Mucosa of rectum (tissue), 2 donors: Measurements from ENCODE around the gene MEI1.

ENCODE experiments used
- H3K27ac ChIP-seq, 2 donors: one replicate each; pipeline ENCODE4 v1.7.0; 2013; ENCODE audit warnings: inconsistent platforms in 2 of 2, low read depth in 2 of 2, low read length in 2 of 2
- H3K27me3 ChIP-seq, 2 donors: one replicate each; pipeline ENCODE4 v1.7.0; 2013; ENCODE audit warnings: low read length in 2 of 2; ENCODE audit not compliant: control insufficient read depth in 2 of 2, insufficient read depth in 2 of 2
- H3K36me3 ChIP-seq, 2 donors: one replicate each; pipeline ENCODE4 v1.7.0; 2013; ENCODE audit warnings: low read length in 2 of 2; ENCODE audit not compliant: control insufficient read depth in 2 of 2, insufficient read depth in 2 of 2
- H3K4me1 ChIP-seq, 2 donors: one replicate each; pipeline ENCODE4 v1.7.0; 2013; ENCODE audit warnings: low read length in 2 of 2, mild to moderate bottlenecking in 1 of 2; ENCODE audit not compliant: control insufficient read depth in 2 of 2, insufficient read depth in 2 of 2
- H3K4me3 ChIP-seq, 2 donors: one replicate each; pipeline ENCODE4 v1.7.0; 2013; ENCODE audit warnings: low read length in 2 of 2
- H3K9ac ChIP-seq, 2 donors: one replicate each; pipeline ENCODE4 v1.7.0; 2013; ENCODE audit warnings: low read length in 2 of 2, low read depth in 1 of 2, mild to moderate bottlenecking in 1 of 2
- H3K9me3 ChIP-seq, 2 donors: one replicate each; pipeline ENCODE4 v1.7.0; 2013; ENCODE audit warnings: low read length in 2 of 2; ENCODE audit not compliant: control insufficient read depth in 2 of 2
- donor health status: healthy.
- donor health status: Normal muscosa, but diverticular disease.

MEI1 gene

DNA sequence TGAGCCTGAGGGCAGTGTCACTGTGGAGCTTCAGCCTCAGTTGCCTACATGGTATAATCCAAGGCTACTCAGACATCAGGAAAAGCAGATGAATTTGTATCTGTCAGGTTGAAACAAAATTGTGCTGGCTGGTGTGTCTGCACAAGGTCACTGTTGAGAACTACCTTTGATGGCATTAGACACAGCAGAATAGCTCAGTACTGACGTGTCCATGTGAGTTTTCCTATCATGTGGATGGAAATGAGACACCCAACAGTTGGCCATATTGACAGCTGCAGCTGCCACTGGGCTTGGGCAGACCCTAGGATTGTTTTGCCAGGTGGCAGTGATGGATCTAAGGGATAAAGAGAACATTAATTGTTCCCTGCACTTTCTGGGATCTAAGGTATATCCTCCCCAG lies 116.9 kb downstream of the MEI1 start:
- Histone ChIP-seq H3K4me1 (no peaks in the 10 kb centered on the region), H3K27me3 (no peaks in the 10 kb centered on the region), H3K36me3 (peaks cover 6 to 38% of the 10 kb centered on the region in 2 donors), H3K27ac (no peak overlapping the region), H3K9me3 (no peaks in the 10 kb centered on the region), H3K4me3 (no peak overlapping the region), H3K9ac (no peak overlapping the region)

GRCh38 chr22:41816871-41817270 lies 117.6 kb downstream of the MEI1 start:
- Histone ChIP-seq H3K9ac (no peak overlapping the region), H3K27ac (no peak overlapping the region), H3K36me3 (peaks cover 6 to 36% of the 10 kb centered on the region in 2 donors), H3K27me3 (no peaks in the 10 kb centered on the region), H3K4me1 (no peaks in the 10 kb centered on the region), H3K9me3 (no peaks in the 10 kb centered on the region), H3K4me3 (no peak overlapping the region)

DNA sequence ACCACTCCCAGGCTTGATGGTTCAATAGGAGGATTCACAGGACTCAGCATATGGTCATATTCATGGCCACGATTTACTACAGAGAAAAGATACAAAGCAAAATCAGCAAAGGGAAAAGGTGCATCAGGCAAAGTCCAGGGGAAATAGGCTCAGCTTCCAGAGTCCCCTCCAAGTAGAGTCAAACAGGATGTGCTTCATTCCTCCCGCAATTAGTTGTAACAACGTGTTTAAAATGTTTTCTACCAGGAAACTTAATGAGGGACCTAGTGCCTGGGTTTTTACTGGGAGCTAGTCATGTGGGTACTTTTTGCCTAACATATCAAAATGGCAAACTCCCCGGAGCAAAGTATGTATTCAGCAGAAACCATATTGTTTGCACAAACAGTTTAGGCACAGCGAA lies 118.7 kb downstream of the MEI1 start:
- peaks cover 0 to 3% of the 10 kb centered on the region in 2 donors for H3K4me1 ChIP-seq
- no peak overlapping the region for H3K27ac ChIP-seq
- H3K9me3 ChIP-seq, result no peaks in the 10 kb centered on the region
- peaks cover 8 to 30% of the 10 kb centered on the region in 2 donors for H3K36me3 ChIP-seq
- no peaks in the 10 kb centered on the region for H3K27me3 ChIP-seq
- H3K9ac ChIP-seq, result no peak overlapping the region
- no peak overlapping the region for H3K4me3 ChIP-seq

DNA sequence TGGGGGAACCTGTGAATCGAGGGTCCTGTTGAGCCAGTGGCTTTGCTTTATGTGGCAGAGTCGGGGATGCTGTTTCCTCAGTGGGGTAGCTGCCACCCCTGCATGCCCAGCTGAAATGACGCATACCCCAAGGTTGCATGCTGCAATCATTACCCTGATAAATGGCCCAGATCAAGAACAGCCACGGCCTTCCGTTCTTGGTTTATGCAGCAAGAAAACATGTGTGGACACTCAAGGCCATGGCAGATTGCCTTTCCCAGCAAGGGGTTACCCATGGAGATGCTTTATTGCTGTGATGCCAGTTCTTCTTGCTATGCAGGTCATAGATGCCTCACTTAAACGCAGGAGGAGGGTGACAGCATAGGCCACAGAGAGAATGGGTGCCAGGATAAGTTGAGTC lies 119.3 kb downstream of the MEI1 start:
- H3K9ac ChIP-seq, result no peak overlapping the region
- H3K36me3 ChIP-seq, result peaks cover 8 to 25% of the 10 kb centered on the region in 2 donors
- peaks cover 0 to 5% of the 10 kb centered on the region in 2 donors for H3K4me1 ChIP-seq
- no peaks in the 10 kb centered on the region for H3K27me3 ChIP-seq
- H3K9me3 ChIP-seq, result no peaks in the 10 kb centered on the region
- no peak overlapping the region for H3K27ac ChIP-seq
- H3K4me3 ChIP-seq, result no peak overlapping the region

- no peaks in the 10 kb centered on the region for H3K27me3 ChIP-seq
- no peaks in the 10 kb centered on the region for H3K9me3 ChIP-seq
- H3K9ac ChIP-seq, result no peak overlapping the region
- peaks cover 5 to 22% of the 10 kb centered on the region in 2 donors for H3K36me3 ChIP-seq
- no peak overlapping the region for H3K4me3 ChIP-seq
- no peak overlapping the region for H3K27ac ChIP-seq
- peaks cover 0 to 7% of the 10 kb centered on the region in 2 donors for H3K4me1 ChIP-seq
Measured at GRCh38 chr22:41819257-41819656, 120.0 kb downstream of the MEI1 start.

DNA sequence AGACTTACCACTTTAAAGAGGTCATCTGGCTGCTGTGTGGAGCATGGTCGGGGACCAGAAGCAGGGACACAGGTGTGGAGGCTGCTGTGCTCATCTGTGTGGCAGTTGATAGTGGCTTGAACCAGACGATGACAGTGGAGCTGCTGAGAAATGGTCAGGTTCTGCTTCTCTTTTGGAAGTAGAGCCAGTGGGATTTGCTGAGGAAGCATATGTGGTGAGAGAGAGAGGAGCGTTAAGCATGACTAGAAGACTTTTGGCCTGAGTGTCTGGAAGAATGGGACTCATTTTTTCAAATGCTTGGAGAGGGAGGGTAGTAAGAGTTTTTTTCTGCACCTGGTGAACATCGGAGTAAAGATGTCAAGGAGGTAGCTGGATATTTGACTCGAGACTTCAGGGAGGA lies 121.1 kb downstream of the MEI1 start:
- no peaks in the 10 kb centered on the region for H3K9me3 ChIP-seq
- no peak overlapping the region for H3K4me3 ChIP-seq
- H3K27me3 ChIP-seq, result no peaks in the 10 kb centered on the region
- H3K36me3 ChIP-seq, result peaks cover 2 to 15% of the 10 kb centered on the region in 2 donors
- peaks cover 1 to 10% of the 10 kb centered on the region in 2 donors for H3K4me1 ChIP-seq
- H3K9ac ChIP-seq, result no peak overlapping the region
- no peak overlapping the region for H3K27ac ChIP-seq

DNA sequence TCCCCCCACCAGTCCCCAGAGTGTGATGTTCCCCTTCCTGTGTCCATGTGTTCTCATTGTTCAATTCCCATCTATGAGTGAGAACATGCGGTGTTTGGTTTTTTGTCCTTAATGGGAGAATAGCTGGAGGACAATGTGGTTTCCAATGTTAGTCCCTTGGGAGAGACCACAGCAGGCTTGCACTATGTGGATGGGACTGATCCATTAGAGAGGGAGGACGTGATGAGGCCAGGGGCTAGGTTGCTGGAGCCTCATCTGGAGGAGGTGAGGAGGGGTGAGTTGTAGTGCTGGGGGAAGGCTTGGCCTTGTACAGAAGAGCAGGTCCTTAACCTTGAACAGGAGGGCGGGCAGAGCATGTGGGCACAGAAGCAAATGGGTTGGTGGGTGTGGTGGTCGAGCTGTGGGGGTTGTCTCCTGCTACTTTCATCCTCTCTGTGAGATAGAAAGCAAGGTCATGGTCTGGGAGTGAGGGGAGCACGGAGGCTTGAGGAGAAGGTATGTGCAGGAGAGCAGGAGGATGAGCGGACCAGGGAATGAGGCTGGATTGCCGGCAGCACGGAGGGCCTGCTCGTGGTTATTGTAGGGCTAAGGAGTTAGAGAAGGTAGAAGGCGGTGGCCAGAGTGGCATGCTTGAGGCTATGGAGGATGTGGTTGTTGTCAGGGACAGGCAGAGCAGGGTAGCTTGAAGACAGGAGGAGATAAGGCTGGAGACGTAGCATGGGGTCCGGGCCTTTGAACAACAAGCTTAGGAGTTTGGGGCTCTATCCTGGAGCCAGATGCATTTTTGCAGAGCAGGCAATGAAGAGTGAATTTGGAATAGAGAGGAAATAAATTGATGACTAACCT lies 122.4 kb downstream of the MEI1 start:
- H3K27ac ChIP-seq, result no peak overlapping the region
- H3K4me3 ChIP-seq, result no peak overlapping the region
- H3K9me3 ChIP-seq, result no peaks in the 10 kb centered on the region
- no peak overlapping the region for H3K9ac ChIP-seq
- no peaks in the 10 kb centered on the region for H3K27me3 ChIP-seq
- H3K4me1 ChIP-seq, result peaks cover 14 to 23% of the 10 kb centered on the region in 2 donors
- peaks cover 2 to 6% of the 10 kb centered on the region in 2 donors for H3K36me3 ChIP-seq

- Histone ChIP-seq H3K27ac (no peak overlapping the region), H3K4me3 (no peak overlapping the region), H3K4me1 (peaks cover 20 to 28% of the 10 kb centered on the region in 2 donors), H3K36me3 (peaks cover 2 to 6% of the 10 kb centered on the region in 2 donors), H3K27me3 (no peaks in the 10 kb centered on the region), H3K9me3 (no peaks in the 10 kb centered on the region), H3K9ac (no peak overlapping the region)
Measured at GRCh38 chr22:41822317-41823057, 123.2 kb downstream of the MEI1 start.

- Histone ChIP-seq H3K4me1 (peaks cover 33 to 40% of the 10 kb centered on the region in 2 donors), H3K27ac (no peak overlapping the region), H3K4me3 (no peak overlapping the region), H3K9ac (peak overlapping the region in 1 of 2 donors; percentile 0), H3K9me3 (no peaks in the 10 kb centered on the region), H3K36me3 (peaks cover 2 to 6% of the 10 kb centered on the region in 2 donors), H3K27me3 (no peaks in the 10 kb centered on the region)
Measured at GRCh38 chr22:41823797-41824196, 124.5 kb downstream of the MEI1 start.

GRCh38 chr22:41825376-41825775 lies 126.1 kb downstream of the MEI1 start:
- no peaks in the 10 kb centered on the region for H3K27me3 ChIP-seq
- H3K27ac ChIP-seq, result peak overlapping the region in 1 of 2 donors; percentile 77
- H3K4me1 ChIP-seq, result peaks cover 35 to 44% of the 10 kb centered on the region in 2 donors
- peaks cover 2 to 4% of the 10 kb centered on the region in 2 donors for H3K36me3 ChIP-seq
- no peaks in the 10 kb centered on the region for H3K9me3 ChIP-seq
- H3K4me3 ChIP-seq, result no peak overlapping the region
- peak overlapping the region in 1 of 2 donors; percentile 66 for H3K9ac ChIP-seq
